ENCODE results near the gene KIF1A.
"Not testable (repeated sequence)": the region's sequence is repeated elsewhere in the genome, so short reads cannot be mapped to it uniquely, and the experiment has no call there.

KIF1A gene

DNA sequence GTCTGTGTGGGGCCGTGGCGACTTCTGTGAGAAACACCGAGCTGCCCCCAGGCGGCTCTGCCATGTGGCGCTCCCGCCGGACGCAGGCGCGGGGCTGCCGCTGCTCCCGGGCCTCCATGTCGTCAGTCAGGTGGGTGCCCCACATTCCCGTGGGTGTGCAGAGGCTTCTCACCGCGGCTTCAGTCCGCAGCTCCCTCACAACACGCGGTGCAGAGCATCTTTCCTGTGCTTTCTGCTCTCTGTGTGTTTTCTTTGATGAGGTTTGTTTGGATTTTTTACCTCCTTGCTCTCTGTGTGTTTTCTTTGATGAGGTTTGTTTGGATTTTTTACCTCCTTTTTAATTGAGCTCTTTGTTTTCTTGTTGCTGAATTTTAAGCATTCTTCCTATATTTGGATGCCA is 115.4 kb downstream of the KIF1A start:
- DNase-seq (ENCODE audit: low read depth, low spot score): no peak

DNA sequence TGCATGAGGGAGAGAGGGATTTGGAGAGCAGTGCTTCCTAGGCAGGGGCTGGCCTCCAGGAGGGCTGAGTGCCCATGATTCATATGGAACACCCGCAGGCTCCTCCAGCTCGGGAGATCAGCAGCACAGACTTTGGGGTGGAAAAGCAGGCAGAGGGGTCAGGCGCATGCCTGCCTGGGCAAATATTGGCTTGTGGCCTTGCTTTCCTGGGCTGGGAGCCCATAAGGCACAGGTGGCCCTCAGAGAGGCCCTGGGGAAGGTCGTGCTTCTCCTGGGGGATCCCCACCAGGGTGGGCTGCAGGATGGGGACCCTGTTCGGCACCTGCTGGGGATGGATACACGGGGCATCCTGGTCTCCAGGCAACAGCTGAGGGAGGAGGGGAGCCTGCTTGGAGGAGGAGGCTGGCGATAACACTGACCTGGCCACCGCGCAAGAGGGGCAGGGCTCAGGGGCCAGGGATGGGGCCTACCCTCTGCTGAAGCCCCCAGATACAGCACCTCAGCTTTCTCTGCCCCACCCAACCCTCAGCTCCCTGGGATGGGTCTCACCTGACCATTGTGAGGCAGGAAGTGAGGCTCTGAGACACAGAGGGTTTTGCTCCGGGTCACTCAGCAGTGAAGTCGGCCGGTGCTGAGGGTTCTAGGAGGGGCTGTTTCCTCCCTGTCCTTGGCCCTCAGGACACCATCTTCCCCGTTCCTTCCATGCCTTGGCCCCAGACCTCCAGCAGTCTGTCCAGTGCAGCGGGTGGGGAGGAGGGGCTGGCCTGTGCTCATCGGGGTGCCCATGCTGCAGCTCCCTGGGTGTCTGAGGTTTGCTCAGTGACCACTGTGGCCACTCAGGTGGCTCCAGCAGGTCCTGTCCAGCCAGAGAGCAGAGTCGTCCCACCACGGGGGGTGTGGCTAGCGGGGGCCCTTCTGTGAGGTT is 116.3 kb downstream of the KIF1A start:
- DNase-seq (ENCODE audit: low read depth, low spot score): no peak

DNA sequence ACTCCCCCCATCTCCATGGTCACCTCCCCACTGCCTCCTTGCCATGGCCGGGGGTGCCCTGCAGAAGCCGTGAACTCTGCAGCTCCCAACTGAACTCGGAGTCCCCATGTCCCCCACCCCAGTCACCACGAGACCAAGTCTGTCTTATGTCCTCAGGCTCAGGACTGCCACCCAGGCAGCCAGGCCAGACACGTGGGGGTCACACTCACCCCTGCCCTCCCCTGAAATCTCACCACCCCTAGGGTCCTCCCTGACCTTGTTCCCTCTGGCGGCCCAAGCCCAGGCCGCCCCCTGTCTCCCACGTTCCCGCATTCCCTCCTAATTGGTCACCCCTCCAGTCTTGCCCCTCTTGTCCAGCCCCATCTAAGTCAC is 117.4 kb downstream of the KIF1A start:
- no peak for DNase-seq (ENCODE audit: low read depth, low spot score)

DNA sequence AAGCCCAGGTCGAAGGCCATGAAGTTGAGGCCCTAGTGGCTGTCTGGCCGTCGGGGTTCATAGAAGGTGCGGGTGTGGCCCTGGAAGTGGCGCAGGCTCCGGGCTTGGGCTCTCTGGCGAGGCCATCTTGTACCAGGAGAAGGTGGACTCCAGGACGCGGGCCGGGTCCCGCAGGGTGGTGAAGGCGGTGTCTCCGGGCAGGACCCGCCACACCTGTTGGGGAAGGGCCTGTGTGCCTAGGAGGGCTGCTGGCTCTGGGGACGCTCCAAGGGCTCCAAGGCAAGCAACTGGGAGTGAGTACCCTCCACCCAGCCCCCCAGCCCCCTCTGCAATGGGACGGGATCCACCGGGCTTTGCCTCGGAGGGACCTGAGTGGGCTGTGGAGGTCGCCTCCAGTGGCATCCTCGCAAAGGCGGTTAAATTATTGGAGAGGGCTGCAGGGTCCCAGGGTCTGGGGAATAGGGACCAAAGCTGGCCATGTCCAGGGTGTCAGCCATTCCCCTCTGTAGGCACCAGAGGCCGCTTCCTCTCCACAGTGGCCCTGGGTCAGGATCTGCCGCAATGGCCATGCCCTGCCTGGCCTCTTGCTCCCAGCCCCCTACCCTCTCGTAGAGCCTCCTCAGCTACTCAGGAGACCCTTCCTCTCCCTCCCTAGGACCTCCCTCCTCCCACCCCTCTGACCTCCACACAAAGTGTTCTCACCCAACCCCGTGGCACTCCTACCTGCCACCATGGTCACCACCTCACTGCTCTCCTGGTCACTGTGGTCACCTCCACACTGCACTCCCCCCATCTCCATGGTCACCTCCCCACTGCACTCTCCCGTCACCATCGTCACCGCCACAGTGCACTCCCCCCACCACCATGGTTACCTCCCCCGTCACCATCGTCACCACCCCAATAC is 118.0 kb downstream of the KIF1A start:
- no peak for DNase-seq (ENCODE audit: low read depth, low spot score)

DNA sequence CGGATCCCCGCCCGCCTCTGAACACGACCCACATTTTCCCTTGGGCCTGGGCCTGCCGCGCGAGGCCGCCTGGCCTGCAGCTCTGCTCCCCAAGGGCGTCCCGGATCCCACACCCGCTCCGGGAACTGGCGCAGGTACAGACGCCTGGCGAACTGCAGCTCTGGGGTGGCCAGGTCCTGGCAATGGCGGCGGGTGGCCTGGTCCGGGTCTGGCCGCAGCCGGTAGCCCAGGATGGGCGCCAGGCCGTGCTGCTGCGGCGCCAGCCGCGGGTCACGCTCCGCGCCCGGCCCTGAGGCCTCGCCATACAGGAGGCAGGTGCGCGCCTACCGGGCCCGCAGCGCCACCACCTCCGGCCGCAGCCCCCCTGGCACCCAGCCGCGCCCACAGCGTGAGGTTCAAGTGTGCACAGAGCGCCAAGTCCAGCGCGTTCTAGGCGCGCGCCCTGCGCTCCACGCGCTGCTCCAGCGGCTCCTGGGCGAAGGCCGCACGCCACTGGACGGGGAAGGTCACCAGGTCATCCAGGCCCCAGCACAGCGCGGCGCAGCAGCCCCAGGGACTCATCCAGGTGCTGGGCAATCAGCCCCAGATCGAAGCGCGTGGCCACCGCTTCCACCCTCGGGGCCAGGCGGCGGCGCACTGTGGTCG is 118.8 kb downstream of the KIF1A start:
- no peak for DNase-seq (ENCODE audit: low read depth, low spot score)

DNA sequence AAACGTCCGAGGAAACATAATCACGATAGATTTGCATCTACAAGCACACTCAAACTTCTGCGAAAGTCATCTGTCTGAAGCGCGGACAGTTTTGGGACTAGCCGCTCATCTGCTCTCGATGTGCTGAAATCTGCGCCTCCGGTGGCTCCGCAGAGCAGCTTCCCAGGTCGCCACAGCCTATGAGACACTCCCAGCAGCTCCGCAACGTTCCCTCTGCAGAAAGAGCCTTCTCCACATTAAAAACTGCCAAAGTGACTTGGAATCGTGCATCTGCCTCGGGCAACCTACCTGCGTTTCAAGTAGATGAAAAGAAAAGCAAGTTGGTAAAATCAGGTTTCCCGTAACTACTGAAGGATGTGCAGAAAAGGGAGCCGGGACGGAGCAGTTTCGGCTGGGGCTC is 119.4 kb downstream of the KIF1A start:
- not testable (repeated sequence) for DNase-seq (ENCODE audit: low read depth, low spot score)

DNA sequence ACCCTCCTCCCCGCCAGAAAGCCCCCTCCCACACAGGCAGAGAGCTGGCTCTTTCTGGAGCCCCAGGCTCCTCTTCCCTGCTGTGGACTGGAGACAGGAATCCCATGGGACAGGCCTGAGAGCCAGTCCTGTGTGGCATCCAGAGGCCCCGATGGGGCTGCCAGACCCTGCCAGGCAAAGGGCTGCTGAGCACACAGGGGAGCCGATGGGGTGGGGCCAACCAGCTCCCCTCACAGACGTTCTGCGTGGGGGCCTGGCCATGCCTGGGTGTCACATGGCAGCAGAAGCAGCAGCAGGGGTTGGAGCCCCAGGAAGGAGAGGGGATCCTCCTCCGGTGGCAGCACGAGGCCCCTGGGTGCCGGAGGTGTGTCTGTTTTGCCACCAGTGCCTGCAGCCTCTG is 120.2 kb downstream of the KIF1A start:
- DNase-seq (ENCODE audit: low read depth, low spot score): not testable (repeated sequence)

DNA sequence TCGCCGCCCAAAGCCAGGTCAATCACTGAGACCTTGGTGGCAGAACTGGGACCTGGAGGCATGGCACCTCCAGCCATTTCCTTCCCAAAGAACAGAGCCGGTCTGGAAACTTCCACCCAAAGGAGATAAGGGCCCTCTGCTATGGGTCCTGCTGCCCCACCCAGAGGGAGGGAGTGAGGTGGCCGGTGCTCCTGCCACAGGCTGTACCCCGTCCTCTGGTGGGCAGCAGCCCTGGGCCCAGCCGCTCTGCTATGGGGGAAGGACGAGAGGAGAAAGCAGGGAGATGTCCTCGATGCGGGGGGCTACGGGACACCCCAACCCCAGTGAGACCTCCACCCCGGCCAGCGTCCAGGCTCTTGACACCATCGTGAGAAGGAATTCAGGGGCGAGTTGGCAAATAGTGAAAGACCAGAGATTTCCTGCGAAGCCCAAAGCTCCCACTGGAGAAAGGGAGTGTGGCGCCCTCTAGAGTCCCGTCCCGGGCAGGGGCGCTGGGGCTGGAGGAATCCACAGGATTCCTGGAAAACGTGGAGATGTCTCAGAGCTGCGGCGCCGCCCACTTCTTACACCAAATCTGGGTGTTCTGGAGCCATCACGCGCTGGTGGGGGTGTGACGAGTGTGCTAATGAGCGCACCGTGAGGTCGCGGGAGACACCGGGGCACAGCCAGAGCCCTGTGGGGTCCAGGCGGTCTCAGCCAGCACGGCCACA is 121.0 kb downstream of the KIF1A start:
- not testable (repeated sequence) for DNase-seq (ENCODE audit: low read depth, low spot score)

DNA sequence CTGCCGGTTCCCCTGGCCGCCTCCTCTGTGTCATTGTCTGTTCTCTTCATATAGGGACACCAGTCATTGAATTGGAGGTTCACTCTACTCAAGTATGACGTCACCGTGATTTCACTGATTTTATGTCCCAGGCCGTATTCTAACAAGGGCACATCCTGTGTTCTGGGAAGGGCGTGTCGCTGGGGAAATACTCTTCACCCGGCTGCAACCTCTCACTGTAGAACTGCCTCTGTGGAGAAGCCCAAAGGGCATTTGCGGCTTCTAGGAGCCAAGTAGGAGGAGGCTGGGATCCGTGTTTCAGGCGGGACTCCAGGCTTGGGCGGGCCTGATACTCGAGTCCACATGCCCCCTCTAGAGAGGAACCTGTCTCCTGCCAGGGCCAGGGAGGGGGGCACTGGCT is 123.5 kb downstream of the KIF1A start:
- DNase-seq (ENCODE audit: low read depth, low spot score): not testable (repeated sequence)

DNA sequence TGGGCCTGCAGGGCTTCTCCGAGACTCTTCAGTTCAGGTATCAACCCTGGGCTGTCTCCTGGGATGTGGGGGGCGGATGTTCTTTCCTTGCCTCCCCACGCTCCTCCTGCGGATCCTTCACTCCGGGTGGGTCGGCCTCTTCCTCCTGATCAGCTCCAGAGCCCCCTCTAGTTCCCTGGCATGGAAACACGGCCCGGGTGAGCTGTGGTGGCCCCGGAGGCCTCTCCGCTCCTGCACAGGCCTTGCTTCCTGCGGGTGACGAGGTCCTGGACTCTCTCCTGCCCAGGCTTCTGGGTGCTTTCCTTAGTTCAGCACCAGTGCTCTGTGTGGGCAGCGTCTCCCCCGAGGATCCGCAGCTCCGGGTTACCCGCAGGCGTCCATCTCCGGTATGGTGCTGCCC is 124.4 kb downstream of the KIF1A start:
- DNase-seq (ENCODE audit: low read depth, low spot score): not testable (repeated sequence)

DNA sequence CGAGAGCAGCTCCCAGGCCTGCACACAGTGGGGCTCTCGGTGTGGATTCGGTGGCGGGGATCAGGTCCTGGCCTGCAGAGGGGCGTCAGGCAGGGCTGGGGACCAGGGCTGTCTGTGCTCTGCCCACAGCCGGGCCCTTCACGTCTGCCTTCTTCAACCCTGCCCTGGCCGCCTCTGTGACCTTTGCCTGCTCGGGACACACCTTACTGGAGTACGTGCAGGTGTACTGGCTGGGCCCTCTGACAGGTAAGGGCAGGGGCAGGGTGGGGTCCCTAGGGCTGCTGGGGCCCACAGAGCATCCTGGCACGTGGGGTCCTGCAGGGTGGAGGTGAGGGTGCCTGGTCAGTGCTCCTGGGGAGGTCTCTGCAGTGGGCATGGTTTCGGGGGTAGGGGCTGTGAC is 125.7 kb downstream of the KIF1A start:
- DNase-seq (ENCODE audit: low read depth, low spot score): not testable (repeated sequence)

DNA sequence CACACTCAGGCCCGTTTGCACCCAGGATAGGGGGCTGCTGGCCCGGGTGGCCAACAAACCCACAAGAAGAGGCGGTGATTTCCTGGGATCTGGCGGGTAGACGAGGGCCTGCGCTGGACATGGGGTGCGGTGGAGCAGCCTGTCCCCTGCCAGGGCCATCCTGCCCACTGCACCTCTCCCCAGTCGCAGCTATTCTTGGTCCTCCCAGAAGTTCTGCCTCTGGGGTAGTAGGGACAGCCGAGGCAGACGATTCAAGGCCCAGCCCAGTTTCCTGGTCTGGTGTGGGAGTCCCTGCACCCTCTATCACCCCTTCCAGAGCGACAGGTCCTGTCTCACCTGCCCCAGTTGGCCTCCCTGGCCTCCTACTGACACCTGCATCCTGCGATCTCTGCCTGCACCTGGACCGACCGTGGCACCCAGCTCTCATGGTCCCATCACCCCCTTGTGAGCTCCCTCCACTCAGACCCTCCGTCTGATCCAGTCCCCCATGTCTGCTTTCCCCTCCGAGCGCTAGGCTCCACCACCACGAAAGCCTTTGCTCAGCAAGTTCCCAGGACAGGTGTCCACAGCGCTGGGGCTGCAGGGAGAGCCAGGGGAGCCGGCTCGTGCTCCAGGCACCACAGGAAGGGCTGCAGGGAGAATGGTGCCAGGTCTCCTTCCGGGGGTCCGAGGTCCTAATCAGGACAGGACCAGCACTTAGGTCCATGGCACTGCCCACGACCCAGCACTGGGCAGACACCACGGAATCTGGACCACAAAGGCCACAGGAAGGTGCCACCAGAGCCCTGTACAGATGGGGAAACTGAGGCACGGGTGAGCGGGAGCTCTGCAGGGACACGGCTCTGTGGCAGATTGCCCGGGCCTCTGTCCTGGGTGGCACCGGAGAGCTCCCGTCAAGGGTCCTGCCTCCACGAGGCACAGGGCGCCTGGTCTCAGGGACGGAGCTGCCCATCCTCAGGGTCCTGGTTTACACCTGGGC is 127.1 kb downstream of the KIF1A start:
- not testable (repeated sequence) for DNase-seq (ENCODE audit: low read depth, low spot score)

DNA sequence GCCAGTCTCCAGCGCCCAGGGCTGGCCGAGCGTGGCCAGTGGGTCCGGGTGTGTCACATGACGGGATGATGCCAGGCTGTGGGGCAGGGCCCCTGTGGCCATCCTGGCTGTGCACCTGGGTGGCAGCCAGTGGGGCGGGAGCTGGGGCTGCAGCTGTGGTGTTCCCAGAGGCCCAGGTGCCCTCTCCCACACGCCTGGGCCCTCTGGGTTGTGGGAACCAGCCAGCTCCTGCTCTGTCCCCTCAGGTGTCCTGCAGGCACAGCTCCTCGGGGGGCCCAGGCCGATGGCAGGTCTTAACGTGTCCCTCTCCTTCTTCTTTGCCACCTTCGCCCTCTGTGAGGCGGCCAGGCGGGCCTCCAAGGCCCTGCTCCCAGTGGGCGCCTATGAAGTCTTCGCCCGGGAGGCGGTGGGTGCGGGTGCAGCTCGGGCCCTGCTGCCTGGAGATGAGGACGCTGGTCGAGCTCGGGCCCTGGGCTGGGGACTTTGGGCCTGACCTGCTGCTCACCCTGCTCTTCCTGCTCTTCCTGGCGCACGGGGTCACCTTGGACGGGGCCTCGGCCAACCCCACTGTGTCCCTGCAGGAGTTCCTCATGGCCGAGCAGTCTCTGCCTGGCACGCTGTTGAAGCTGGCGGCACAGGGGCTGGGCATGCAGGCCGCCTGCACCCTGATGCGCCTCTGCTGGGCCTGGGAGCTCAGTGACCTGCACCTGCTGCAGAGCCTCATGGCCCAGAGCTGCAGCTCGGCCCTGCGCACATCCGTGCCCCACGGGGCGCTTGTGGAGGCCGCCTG is 128.2 kb downstream of the KIF1A start, which contains the start of gene AQP12A:
Gene AQP12A, plus strand, starts transcription at position 236 of the 790 bp plus-strand sequence. Its CDS starts 48 bp downstream, at position 284.
- DNase-seq (ENCODE audit: low read depth, low spot score): not testable (repeated sequence)

DNA sequence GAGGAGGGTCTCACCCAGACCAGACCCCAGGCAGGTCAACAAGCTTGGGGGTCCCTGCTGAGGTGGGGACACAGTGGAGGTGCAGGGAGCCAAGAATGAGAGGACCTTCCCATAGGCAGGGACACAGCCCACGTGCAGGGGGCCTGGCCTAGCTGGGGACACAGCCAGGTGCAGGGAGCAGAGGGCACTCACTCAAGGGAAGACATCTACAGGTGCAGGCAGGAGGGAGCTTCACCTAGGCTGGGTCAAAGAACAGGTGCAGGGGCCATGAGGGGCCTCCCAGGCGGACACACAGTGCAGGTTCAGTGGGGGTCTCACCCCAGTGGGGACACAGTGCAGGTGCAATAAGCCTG is 129.0 kb downstream of the KIF1A start:
- not testable (repeated sequence) for DNase-seq (ENCODE audit: low read depth, low spot score)

DNA sequence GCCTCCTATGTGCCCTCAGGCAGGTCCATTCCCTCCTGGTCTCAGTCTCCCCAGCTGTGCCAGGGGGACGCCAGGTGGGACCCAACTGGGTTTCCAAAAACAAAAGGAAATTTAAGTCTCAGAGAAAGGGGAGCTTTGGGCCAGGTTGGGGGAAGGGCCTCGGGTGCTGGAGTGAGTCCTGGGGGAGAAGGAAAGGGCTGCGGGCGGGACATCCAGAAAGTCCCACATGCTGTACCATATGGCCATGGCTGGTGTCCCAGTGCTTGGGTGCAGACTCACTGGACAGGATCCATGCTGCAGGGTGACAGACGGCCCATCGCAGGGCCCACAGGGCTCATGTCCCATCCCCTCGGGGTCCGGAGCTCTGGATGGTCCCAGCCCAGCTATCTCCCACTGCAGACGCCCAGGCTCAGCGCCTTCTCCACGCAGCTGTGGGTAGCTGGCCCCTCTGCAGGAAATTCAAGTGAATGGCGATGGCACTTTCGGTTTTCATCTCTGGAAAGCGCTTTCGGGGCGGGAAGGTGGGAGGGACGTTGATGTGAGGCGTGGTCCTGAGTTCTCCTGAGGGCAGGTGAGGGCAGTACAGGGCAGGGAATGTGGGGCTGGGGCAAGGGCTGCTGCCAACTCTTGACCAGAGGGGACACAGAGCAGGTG is 129.5 kb downstream of the KIF1A start:
- peak; percentile 0 for DNase-seq (ENCODE audit: low read depth, low spot score)

DNA sequence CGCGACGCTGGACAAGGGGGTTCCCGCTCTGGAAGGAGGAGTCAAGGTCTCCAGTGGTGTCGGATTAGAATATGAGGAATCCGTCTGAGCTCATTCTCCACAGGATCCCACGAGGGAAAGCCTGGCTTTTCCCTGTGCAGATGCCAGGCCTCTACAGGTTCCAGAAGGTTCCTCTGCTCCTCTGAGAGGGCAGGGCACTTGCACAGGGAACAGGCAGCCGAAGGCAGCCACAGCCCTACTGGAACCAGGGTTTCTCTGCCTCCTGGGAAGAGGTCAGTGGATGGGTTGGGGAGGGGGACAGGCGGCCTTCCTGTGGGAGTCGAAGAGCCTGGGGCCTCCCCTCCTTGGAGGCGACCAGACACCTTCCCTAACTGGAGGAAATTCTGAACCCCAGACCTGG is 130.0 kb downstream of the KIF1A start:
- DNase-seq (ENCODE audit: low read depth, low spot score): peak; percentile 0

DNA sequence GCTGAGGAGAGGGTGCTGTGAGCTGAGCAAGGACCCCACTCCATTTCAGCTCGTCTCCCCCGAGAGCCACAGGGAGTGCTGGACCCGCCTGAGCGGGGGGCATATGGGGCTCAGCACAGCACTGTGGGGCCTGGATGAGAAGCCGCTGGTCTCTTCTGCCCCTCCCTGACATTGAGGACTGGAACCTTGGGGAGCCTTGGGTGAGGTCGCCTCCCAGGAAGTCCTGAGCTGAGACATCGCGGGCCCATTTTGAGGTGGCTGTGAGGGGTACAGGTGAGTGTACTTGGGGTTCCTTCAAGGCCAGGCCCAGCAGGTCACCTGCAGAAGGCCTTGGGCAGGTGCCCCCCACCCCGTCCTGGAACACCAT is 131.5 kb downstream of the KIF1A start:
- no peak for DNase-seq (ENCODE audit: low read depth, low spot score)

DNA sequence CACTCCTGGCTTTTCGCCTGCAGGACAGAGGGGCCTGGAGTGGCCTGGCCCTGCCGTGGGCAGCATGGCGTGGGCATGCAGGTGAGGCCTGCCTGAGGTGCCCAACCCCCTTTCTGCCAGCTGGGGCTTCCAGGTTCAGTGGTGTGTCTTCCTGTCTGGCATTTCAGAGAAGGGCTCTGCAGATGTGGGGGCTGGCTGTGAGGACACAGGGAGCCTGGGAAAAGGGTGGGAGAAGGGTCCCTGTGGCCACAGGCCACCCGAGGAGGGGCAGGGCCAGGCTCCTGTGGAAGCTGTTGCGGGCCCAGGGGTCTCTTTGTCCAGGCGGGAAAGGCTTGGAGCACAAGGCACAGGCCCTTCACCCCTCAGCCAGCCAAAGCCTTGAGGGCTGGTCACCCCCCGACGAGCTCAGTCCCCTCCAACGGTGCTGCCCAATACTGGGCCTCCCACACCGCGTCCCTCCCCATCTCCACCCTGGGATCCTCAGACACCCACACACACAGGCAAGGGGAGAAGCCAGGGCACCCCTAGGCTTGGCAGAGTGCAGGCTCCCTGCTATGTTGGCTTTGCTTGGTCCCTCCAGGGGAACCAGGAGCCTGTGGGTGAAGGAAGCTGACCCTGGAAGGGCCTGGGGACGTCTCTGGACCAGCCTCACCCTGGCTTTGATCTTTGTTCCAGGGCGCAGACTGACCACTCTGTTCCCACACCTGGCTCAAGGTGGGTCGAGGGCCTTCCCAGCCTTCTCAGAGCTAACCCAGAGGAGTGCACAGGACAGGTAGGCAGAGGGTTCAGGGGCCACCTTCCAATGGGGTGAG is 132.1 kb downstream of the KIF1A start:
- no peak for DNase-seq (ENCODE audit: low read depth, low spot score)

All from ELF-1 (cell line).